ENCODE results near the gene SSBP2. TPM values are rescaled to one million over a fixed set of nuclear protein-coding genes. Genes with fewer than 3 reads are reported as not detected.

SSBP2 gene
- total RNA-seq, 4 donors from 2014 or later: 54.1 to 136 (median 69.8) TPM

- WGBS: 75% methylated on average over 1 of the region's 1 CpG
- no peaks in the 10 kb centered on the region for H3K9me3 ChIP-seq
- no peak for DNase-seq (ENCODE audit: low spot score in 2 of 2)
- no peaks in the 10 kb centered on the region for H3K36me3 ChIP-seq
- H3K4me1 ChIP-seq: peaks cover 53% of the 10 kb centered on the region
- H3K27me3 ChIP-seq: no peaks in the 10 kb centered on the region
- no peak for TF ChIP-seq POLR2AphosphoS5 (IDR thresholded peaks at IDR 0.05)
- no peak overlapping the region for H3K27ac ChIP-seq
- no peak overlapping the region for H3K4me3 ChIP-seq
Measured at GRCh38 chr5:81757404-81757803, 6.5 kb upstream of the SSBP2 start.

DNA sequence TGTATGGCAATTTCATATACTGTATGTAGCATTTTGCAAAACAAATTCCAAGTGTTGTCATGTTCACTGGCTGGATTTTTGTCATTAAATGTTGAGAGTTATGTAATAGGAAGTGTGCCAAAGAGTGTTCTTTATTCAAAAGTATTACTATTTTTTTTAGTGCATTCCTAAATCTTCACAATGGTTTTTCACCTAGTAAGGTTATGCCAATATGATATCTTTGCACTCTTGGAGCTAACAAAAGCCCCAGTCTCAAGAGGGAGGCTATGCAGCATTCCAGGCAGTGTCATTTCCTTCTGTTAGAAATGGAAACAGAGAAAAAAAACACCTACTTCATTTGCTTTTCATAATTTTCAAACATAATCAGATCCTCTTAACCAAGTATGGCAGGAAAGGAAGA, 5.1 kb upstream of the SSBP2 start:
- H3K9me3 ChIP-seq: no peaks in the 10 kb centered on the region
- H3K36me3 ChIP-seq: no peaks in the 10 kb centered on the region
- H3K4me3 ChIP-seq: no peak overlapping the region
- peaks cover 62% of the 10 kb centered on the region for H3K4me1 ChIP-seq
- peak overlapping the region; percentile 80 for H3K27ac ChIP-seq
- DNase-seq (ENCODE audit: low spot score in 2 of 2): no peak
- H3K27me3 ChIP-seq: no peaks in the 10 kb centered on the region
- TF ChIP-seq, protein P1, sequence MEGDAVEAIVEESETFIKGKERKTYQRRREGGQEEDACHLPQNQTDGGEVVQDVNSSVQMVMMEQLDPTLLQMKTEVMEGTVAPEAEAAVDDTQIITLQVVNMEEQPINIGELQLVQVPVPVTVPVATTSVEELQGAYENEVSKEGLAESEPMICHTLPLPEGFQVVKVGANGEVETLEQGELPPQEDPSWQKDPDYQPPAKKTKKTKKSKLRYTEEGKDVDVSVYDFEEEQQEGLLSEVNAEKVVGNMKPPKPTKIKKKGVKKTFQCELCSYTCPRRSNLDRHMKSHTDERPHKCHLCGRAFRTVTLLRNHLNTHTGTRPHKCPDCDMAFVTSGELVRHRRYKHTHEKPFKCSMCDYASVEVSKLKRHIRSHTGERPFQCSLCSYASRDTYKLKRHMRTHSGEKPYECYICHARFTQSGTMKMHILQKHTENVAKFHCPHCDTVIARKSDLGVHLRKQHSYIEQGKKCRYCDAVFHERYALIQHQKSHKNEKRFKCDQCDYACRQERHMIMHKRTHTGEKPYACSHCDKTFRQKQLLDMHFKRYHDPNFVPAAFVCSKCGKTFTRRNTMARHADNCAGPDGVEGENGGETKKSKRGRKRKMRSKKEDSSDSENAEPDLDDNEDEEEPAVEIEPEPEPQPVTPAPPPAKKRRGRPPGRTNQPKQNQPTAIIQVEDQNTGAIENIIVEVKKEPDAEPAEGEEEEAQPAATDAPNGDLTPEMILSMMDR (IDR thresholded peaks at IDR 0.05): no peak

GRCh38 chr5:81755320-81755719, 4.4 kb upstream of the SSBP2 start:
- TF ChIP-seq EP300 (IDR thresholded peaks at IDR 0.05): no peak
- TF ChIP-seq, protein P1 (IDR thresholded peaks at IDR 0.05): no peak
- TF ChIP-seq POLR2A (IDR thresholded peaks at IDR 0.05): no peak
- TF ChIP-seq POLR2AphosphoS5 (IDR thresholded peaks at IDR 0.05): peak in 2 of 3 donors; percentile 52 to 75
- 8% methylated on average over 2 of the region's 2 CpGs for WGBS
- H3K27me3 ChIP-seq: no peaks in the 10 kb centered on the region
- DNase-seq (ENCODE audit: low spot score in 2 of 2): no peak
- peaks cover 62% of the 10 kb centered on the region for H3K4me1 ChIP-seq
- H3K27ac ChIP-seq: peak overlapping the region; percentile 80
- no peaks in the 10 kb centered on the region for H3K36me3 ChIP-seq
- H3K9me3 ChIP-seq: no peaks in the 10 kb centered on the region
- no peak overlapping the region for H3K4me3 ChIP-seq

DNA sequence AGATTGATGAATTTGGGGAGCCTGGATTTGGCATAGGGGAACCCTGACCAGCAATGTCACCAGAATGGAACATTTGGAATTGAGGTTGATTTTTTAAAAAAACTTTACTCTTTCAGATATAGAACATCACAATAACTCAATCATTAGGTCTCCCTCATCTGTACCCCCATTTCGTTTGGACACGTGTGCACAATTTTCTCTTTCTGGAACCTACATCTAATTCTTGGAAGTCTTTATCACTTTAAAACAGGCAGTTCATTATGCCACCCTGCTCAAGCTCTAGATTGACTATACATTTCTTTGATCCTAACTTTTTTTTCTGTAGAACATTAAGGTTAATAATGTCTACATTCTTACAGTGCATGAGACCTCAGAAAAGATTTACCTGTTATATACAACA, 3.7 kb upstream of the SSBP2 start:
- no peak for DNase-seq (ENCODE audit: low spot score in 2 of 2)
- H3K36me3 ChIP-seq: no peaks in the 10 kb centered on the region
- no peaks in the 10 kb centered on the region for H3K9me3 ChIP-seq
- H3K4me1 ChIP-seq: peaks cover 65% of the 10 kb centered on the region
- no peaks in the 10 kb centered on the region for H3K27me3 ChIP-seq
- H3K4me3 ChIP-seq: no peak overlapping the region
- TF ChIP-seq POLR2AphosphoS5 (IDR thresholded peaks at IDR 0.05): no peak
- no peak for TF ChIP-seq POLR2A (IDR thresholded peaks at IDR 0.05)
- TF ChIP-seq, protein P1 (IDR thresholded peaks at IDR 0.05): no peak
- TF ChIP-seq EP300 (IDR thresholded peaks at IDR 0.05): no peak
- 41% methylated on average over 2 of the region's 2 CpGs for WGBS
- peak overlapping the region; percentile 80 for H3K27ac ChIP-seq

- H3K27me3 ChIP-seq: no peaks in the 10 kb centered on the region
- 86% methylated on average over 2 of the region's 2 CpGs for WGBS
- H3K36me3 ChIP-seq: no peaks in the 10 kb centered on the region
- DNase-seq (ENCODE audit: low spot score in 2 of 2): no peak
- H3K9me3 ChIP-seq: no peaks in the 10 kb centered on the region
- H3K27ac ChIP-seq: no peak overlapping the region
- H3K4me3 ChIP-seq: no peak overlapping the region
- TF ChIP-seq EP300 (IDR thresholded peaks at IDR 0.05) (no peak), POLR2A (IDR thresholded peaks at IDR 0.05) (no peak), POLR2AphosphoS5 (IDR thresholded peaks at IDR 0.05) (no peak)
- TF ChIP-seq, protein P1 (IDR thresholded peaks at IDR 0.05): no peak
- H3K4me1 ChIP-seq: peaks cover 77% of the 10 kb centered on the region
Measured at GRCh38 chr5:81753429-81753828, 2.5 kb upstream of the SSBP2 start.

- TF ChIP-seq POLR2A (IDR thresholded peaks at IDR 0.05): no peak
- no peaks in the 10 kb centered on the region for H3K27me3 ChIP-seq
- DNase-seq (ENCODE audit: low spot score in 2 of 2): no peak
- no peak overlapping the region for H3K4me3 ChIP-seq
- H3K4me1 ChIP-seq: peaks cover 71% of the 10 kb centered on the region
- H3K36me3 ChIP-seq: no peaks in the 10 kb centered on the region
- peak overlapping the region; percentile 99 for H3K27ac ChIP-seq
- 74% methylated on average over 5 of the region's 5 CpGs for WGBS
- no peaks in the 10 kb centered on the region for H3K9me3 ChIP-seq
Measured at GRCh38 chr5:81752644-81752963, 1.7 kb upstream of the SSBP2 start.

Measured in suprapubic skin (tissue), 4 donors.